Hindlimb muscle (tissue), 1 donor: Measurements from ENCODE around the gene ZNF20. TPM values are rescaled to one million over a fixed set of nuclear protein-coding genes. Genes with fewer than 3 reads are reported as not detected.
"Not testable (repeated sequence)": the region's sequence is repeated elsewhere in the genome, so short reads cannot be mapped to it uniquely, and the experiment has no call there.

Source experiments
- DNase-seq: peaks from one replicate; pipeline ENCODE4 v3.0.0-alpha.2; 2013
- polyA plus RNA-seq: library from polyadenylated mRNA; unstranded; fragments of 120-200 nt; gene quantifications from one replicate; pipeline ENCODE4 v1.2.1, GENCODE V29; 2013; ENCODE audit not compliant: insufficient read length

The ZNF20 gene
- polyA plus RNA-seq, 1 donor: 2.7 TPM

GRCh38 chr19:12112701-12113100 is 27.4 kb downstream of the ZNF20 start:
- DNase-seq: no peak

GRCh38 chr19:12111943-12112637 is 28.1 kb downstream of the ZNF20 start:
- no peak for DNase-seq

GRCh38 chr19:12111176-12111575 is 29.0 kb downstream of the ZNF20 start:
- no peak for DNase-seq

GRCh38 chr19:12103909-12104308 is 36.2 kb downstream of the ZNF20 start:
- DNase-seq: not testable (repeated sequence)

- DNase-seq: no peak
These were observed 42.1 kb downstream of the ZNF20 start for GRCh38 chr19:12098040-12098439.

GRCh38 chr19:12095111-12095790 is 44.9 kb downstream of the ZNF20 start:
- DNase-seq: no peak

GRCh38 chr19:12093777-12094176 is 46.4 kb downstream of the ZNF20 start:
- no peak for DNase-seq

GRCh38 chr19:12092956-12093355 is 47.2 kb downstream of the ZNF20 start:
- DNase-seq: no peak

- DNase-seq: peak; percentile 92
These were observed 47.9 kb downstream of the ZNF20 start for GRCh38 chr19:12092065-12092867.

- DNase-seq: peak; percentile 73
These were observed 49.3 kb downstream of the ZNF20 start for GRCh38 chr19:12090807-12091206.

GRCh38 chr19:12085074-12085818 is 54.9 kb downstream of the ZNF20 start:
- no peak for DNase-seq

GRCh38 chr19:12083336-12083735 is 56.8 kb downstream of the ZNF20 start:
- not testable (repeated sequence) for DNase-seq

Other genes with a start within 250 kb of the ZNF20 start
- 7.4 TPM for gene ZNF700, start 215.2 kb downstream of the ZNF20 start, polyA plus RNA-seq
- 2.4 TPM for gene ZNF763, start 175.3 kb downstream of the ZNF20 start, polyA plus RNA-seq
- 4.6 TPM for gene ZNF433, start 104.7 kb downstream of the ZNF20 start, polyA plus RNA-seq
- 0.31 TPM for gene ZNF878, start 87.4 kb downstream of the ZNF20 start, polyA plus RNA-seq
- gene ZNF844, start 75.6 kb downstream of the ZNF20 start, polyA plus RNA-seq: 11.1 TPM
- 5.8 TPM for gene ZNF625, start 16.4 kb upstream of the ZNF20 start, polyA plus RNA-seq
- 7.3 TPM for gene ZNF136, start 22.7 kb upstream of the ZNF20 start, polyA plus RNA-seq
- gene ZNF44, start 154.5 kb upstream of the ZNF20 start, polyA plus RNA-seq: 9.0 TPM
- 1.4 TPM for gene ZNF563, start 193.3 kb upstream of the ZNF20 start, polyA plus RNA-seq
- gene ZNF442, start 225.3 kb upstream of the ZNF20 start, polyA plus RNA-seq: 1.9 TPM